Panc1 (cell line): ENCODE data around the gene TMEM218. TPM values are rescaled to one million over a fixed set of nuclear protein-coding genes. Genes with fewer than 3 reads are reported as not detected.

Experiments used
- ATAC-seq: fragments of 200-7000 bp; cut with Tn5 transposase; 2 replicates; pipeline ENCODE4 v1.9.1; 2020; ENCODE audit warnings: mild to moderate bottlenecking, moderate library complexity
- BruUV-seq: library from RNA; stranded (reverse); fragments of 400-500 nt; replicated peaks from 2 replicates; lab custom pipeline; 2021; lab: Mats Ljungman, UMichigan
- CTCF ChIA-PET: fragments of 300-600 bp; sonication (Branson Sonifier 250); formaldehyde crosslinking; loops from one replicate; lab custom pipeline; 2022; ENCODE audit warnings: antibody characterized with exemption; lab: Charles Lee
- POLR2A ChIA-PET: fragments of 300-600 bp; sonication (Branson Sonifier 250); formaldehyde crosslinking; loops from one replicate; lab custom pipeline; 2022; ENCODE audit warnings: antibody characterized with exemption; lab: Charles Lee
- DNase-seq: peaks from one replicate; pipeline ENCODE4 v3.0.0-alpha.2; 2010; ENCODE audit warnings: low read depth, low spot score
- H3K27ac ChIP-seq: 2 replicates; pipeline ENCODE4 v1.5.1; 2011; ENCODE audit warnings: mild to moderate bottlenecking, low read length, inconsistent platforms
- H3K27me3 ChIP-seq: fragments of 200-500 bp; sonication (Bioruptor generic); 2 replicates; pipeline ENCODE4 v1.6.0; 2014; ENCODE audit warnings: low read length, inconsistent platforms; ENCODE audit not compliant: control insufficient read depth, insufficient read depth
- H3K36me3 ChIP-seq: fragments of 200-500 bp; sonication (Bioruptor generic); 2 replicates; pipeline ENCODE4 v1.5.1; 2014; ENCODE audit warnings: inconsistent platforms, mild to moderate bottlenecking, low read length, moderate library complexity; ENCODE audit not compliant: control insufficient read depth, insufficient read depth
- H3K4me1 ChIP-seq: 2 replicates; pipeline ENCODE4 v1.5.1; 2011; ENCODE audit warnings: inconsistent platforms, mild to moderate bottlenecking, low read length, moderate library complexity; ENCODE audit not compliant: control insufficient read depth, insufficient read depth
- H3K4me3 ChIP-seq, 2 experiments: 2 replicates each; pipeline ENCODE4 v1.5.1; 2011 to 2012; ENCODE audit warnings: low read depth in 2 of 2, low read length in 2 of 2, mild to moderate bottlenecking in 2 of 2, inconsistent platforms in 1 of 2, moderate library complexity in 1 of 2
- H3K9me3 ChIP-seq: fragments of 200-500 bp; sonication (Bioruptor generic); 2 replicates; pipeline ENCODE4 v1.5.1; 2014; ENCODE audit warnings: low read depth, mild to moderate bottlenecking, inconsistent platforms, low read length, moderate library complexity; ENCODE audit not compliant: control insufficient read depth, insufficient read depth
- POLR2AphosphoS5 ChIP-seq: IDR thresholded peaks from 2 replicates; pipeline ENCODE4 v1.6.1; 2012; ENCODE audit warnings: mild to moderate bottlenecking, low read depth, low read length, moderate library complexity
- SIN3A ChIP-seq: IDR thresholded peaks from 2 replicates; pipeline ENCODE4 v1.6.1; 2012; ENCODE audit warnings: low read depth, mild to moderate bottlenecking, low read length, moderate library complexity, borderline replicate concordance; ENCODE audit not compliant: insufficient read depth
- TCF7L2 ChIP-seq: IDR thresholded peaks from 2 replicates; pipeline ENCODE4 v1.6.1; 2011; ENCODE audit warnings: mild to moderate bottlenecking, low read depth, low read length, inconsistent platforms
- in situ Hi-C: cut with HindIII; loops from 2 replicates; pipeline ENCODE4 v1.10.0; 2016; ENCODE audit warnings: low sequenced_read_pairs, low pct_unique_long_range_greater_than_20kb
- intact Hi-C: fragments of 100-400 bp; cut with micrococcal nuclease; formaldehyde crosslinking; loops from one replicate; pipeline ENCODE4 v1.10.0; 2022; ENCODE audit not compliant: unreplicated experiment
- total RNA-seq: library from RNA; stranded (reverse); gene quantifications from one replicate; pipeline ENCODE4 v1.2.1, GENCODE V29; 2021; ENCODE audit not compliant: unreplicated experiment
- TF ChIP-seq, protein P1 (sequence below): fragments of 450-650 bp; IDR thresholded peaks from 2 replicates; pipeline ENCODE4 v1.5.1; 2017; ENCODE audit warnings: mild to moderate bottlenecking
- TF ChIP-seq, protein P2 (sequence below), 2 experiments: IDR thresholded peaks; 2 replicates each; pipeline ENCODE4 v1.6.1; 2011 to 2012; ENCODE audit warnings: low read depth in 2 of 2, control low read depth in 1 of 2, low read length in 1 of 2, mild to moderate bottlenecking in 1 of 2, moderate library complexity in 1 of 2; ENCODE audit not compliant: insufficient read depth in 1 of 2

The TMEM218 gene
- total RNA-seq, 1 experiment from 2014 or later = 26.8 TPM

DNA sequence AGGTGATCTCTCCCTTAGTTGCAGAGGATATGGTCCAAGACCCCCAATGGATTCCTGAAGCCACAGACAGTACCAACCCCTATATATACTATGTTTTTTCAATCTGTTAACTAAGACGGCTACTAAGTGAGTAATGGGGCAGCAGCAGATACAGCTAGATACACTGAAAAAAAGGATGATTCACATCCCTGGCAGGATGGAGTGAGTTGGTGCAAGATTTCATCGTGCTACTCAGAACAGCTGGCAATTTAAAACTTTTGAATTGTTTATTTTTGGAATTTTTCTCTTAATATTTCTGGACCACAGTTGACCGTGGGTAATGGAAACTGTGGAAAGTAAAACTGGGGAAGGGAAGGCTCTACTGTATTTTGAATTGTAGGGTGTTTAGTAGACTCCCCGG lies 17.0 kb upstream of the TMEM218 start:
- DNase-seq = no peak
- no TSS peak for BruUV-seq
- ChIA-PET CTCF (no interaction called here), POLR2A (no interaction called here)
- intact Hi-C loops (no loop called here), in situ Hi-C loops (no loop called here)
- peaks cover 20% of the 10 kb centered on the region for H3K27me3 ChIP-seq
- no peak overlapping the region for H3K4me3 ChIP-seq
- no peaks in the 10 kb centered on the region for H3K36me3 ChIP-seq
- no peaks in the 10 kb centered on the region for H3K9me3 ChIP-seq
- no peak for ATAC-seq
- H3K4me1 ChIP-seq = no peaks in the 10 kb centered on the region
- no peak overlapping the region for H3K27ac ChIP-seq
- TF ChIP-seq, protein P1, sequence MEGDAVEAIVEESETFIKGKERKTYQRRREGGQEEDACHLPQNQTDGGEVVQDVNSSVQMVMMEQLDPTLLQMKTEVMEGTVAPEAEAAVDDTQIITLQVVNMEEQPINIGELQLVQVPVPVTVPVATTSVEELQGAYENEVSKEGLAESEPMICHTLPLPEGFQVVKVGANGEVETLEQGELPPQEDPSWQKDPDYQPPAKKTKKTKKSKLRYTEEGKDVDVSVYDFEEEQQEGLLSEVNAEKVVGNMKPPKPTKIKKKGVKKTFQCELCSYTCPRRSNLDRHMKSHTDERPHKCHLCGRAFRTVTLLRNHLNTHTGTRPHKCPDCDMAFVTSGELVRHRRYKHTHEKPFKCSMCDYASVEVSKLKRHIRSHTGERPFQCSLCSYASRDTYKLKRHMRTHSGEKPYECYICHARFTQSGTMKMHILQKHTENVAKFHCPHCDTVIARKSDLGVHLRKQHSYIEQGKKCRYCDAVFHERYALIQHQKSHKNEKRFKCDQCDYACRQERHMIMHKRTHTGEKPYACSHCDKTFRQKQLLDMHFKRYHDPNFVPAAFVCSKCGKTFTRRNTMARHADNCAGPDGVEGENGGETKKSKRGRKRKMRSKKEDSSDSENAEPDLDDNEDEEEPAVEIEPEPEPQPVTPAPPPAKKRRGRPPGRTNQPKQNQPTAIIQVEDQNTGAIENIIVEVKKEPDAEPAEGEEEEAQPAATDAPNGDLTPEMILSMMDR = no peak
- TF ChIP-seq POLR2AphosphoS5 (no peak), TCF7L2 (no peak), SIN3A (no peak)
- TF ChIP-seq, protein P2, sequence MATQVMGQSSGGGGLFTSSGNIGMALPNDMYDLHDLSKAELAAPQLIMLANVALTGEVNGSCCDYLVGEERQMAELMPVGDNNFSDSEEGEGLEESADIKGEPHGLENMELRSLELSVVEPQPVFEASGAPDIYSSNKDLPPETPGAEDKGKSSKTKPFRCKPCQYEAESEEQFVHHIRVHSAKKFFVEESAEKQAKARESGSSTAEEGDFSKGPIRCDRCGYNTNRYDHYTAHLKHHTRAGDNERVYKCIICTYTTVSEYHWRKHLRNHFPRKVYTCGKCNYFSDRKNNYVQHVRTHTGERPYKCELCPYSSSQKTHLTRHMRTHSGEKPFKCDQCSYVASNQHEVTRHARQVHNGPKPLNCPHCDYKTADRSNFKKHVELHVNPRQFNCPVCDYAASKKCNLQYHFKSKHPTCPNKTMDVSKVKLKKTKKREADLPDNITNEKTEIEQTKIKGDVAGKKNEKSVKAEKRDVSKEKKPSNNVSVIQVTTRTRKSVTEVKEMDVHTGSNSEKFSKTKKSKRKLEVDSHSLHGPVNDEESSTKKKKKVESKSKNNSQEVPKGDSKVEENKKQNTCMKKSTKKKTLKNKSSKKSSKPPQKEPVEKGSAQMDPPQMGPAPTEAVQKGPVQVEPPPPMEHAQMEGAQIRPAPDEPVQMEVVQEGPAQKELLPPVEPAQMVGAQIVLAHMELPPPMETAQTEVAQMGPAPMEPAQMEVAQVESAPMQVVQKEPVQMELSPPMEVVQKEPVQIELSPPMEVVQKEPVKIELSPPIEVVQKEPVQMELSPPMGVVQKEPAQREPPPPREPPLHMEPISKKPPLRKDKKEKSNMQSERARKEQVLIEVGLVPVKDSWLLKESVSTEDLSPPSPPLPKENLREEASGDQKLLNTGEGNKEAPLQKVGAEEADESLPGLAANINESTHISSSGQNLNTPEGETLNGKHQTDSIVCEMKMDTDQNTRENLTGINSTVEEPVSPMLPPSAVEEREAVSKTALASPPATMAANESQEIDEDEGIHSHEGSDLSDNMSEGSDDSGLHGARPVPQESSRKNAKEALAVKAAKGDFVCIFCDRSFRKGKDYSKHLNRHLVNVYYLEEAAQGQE (IDR thresholded peaks at IDR 0.05; ENCODE audit: insufficient read depth in 1 of 2, low read depth in 2 of 2, low read length in 1 of 2) = no peak

DNA sequence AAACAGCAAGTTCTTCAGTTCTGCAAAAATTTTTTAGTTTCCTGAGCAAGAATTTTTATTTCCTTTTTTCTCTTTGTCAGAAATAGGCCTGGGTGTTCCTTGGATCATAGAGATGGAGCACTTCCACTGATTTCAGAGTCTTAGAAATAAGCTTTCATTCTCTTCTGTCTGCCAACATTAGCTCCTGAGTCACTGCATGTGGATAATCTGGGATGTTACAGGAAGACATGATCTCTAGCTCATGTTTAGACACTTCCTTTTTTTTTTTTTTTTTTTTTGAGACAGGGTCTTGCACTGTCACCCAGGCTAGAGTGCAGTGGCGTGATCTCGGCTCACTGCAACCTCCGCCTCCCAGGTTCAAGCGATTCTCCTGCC lies 13.2 kb upstream of the TMEM218 start:
- BruUV-seq = no TSS peak
- DNase-seq (no peak), ATAC-seq (no peak)
- Histone ChIP-seq H3K9me3 (no peaks in the 10 kb centered on the region), H3K4me3 (no peak overlapping the region), H3K27ac (no peak overlapping the region), H3K36me3 (no peaks in the 10 kb centered on the region), H3K27me3 (peaks cover 11% of the 10 kb centered on the region; the same call in 1 of the 2 replicates), H3K4me1 (no peaks in the 10 kb centered on the region)
- ChIA-PET POLR2A (interaction anchor here (0.6 kb wide), 1 partner anchor 1980 kb away, joined by 6 read pairs; no protein-coding TSS in a partner anchor), CTCF (interaction anchor here (0.6 to 1.6 kb wide), 4 partner anchors 13 to 391 kb away, joined by 3 to 7 read pairs (median 6); partner anchors contain the start of gene TMEM218)
- intact Hi-C loops (no loop called here), in situ Hi-C loops (no loop called here)
- TF ChIP-seq, protein P2 (IDR thresholded peaks at IDR 0.05; ENCODE audit: insufficient read depth in 1 of 2, low read depth in 2 of 2, low read length in 1 of 2) = no peak
